HL-60/S4 (cell line): ENCODE measurements around the gene NEMP1.

ENCODE experiments used
- in situ Hi-C: fragments of 300-500 bp; cut with MboI; formaldehyde crosslinking; loops from 2 replicates; pipeline ENCODE4 v1.14.3; 2022; ENCODE audit warnings: low sequenced_read_pairs

The NEMP1 gene

DNA sequence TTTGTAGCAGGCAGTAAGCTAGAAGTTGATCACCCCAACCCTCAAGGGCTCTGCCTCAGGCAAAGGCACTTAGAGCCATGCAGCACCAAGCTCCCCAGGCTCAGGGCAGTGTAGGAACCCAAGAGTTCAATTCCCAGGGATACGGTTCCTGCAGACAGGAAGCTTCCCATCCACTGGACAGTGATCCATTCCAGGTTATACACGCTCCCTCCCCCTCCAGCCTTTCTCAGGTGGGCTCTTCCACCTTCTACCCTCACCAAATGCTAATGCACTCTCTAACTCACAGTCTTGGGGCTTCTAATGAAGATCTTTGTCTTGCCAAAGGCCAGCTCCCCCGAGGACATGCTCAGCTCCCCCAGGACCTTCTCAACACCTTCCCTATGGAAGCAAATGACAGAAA, 41.3 kb downstream of the NEMP1 start:
- in situ Hi-C loops, result no loop called here

DNA sequence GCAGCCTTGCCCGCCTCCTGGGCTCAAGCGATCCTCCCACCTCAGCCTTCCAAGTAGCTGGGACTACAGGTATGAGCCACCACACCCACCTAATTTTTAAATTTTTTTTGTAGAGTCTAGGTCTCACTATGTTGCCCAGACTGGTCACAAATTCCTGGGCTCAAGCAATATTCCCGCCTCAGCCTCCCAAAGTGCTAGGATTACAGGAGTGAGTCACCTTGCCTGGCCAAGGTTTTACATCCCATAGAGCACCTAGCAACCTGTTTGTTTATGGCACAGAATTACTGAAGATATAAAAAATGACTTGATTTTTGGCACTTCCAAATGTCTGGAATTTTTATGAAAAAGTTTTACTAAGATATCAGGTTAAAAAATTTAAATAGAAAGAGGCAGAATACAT, 45.2 kb downstream of the NEMP1 start:
- in situ Hi-C loops, result no loop called here

- in situ Hi-C loops, result no loop called here
These were observed 46.8 kb downstream of the NEMP1 start for GRCh38 chr12:57031789-57032188.

DNA sequence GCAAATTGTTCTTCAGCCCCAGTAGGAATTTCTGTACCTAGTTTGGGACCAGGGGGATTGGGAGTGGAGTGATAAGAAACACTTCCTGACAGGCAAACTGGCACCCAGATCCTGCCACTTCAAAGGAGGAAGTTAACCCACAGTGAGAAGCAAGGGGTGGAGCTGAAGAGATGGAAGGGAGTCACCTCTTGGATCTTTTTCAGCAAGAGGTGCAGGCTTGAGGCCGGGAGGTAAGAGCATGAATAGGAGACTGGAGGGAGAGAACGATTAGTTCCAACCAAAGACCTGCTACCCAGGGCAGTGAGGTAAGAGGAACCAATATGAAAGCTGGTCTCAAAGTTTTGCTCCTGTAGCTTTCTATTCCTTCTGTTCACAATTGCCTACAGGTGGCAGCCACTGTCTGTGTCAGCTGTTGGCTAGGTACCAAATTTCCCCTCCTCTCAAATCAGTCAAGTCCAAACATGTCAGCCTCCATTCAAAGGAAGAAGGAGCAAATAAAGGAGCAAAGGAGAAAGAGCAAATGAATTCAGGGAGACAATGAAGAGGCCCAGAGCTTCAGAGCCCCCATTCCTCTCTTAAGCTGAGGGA, 47.4 kb downstream of the NEMP1 start:
- in situ Hi-C loops, result no loop called here

- in situ Hi-C loops, result no loop called here
These were observed 49.1 kb downstream of the NEMP1 start for GRCh38 chr12:57029457-57029856.

DNA sequence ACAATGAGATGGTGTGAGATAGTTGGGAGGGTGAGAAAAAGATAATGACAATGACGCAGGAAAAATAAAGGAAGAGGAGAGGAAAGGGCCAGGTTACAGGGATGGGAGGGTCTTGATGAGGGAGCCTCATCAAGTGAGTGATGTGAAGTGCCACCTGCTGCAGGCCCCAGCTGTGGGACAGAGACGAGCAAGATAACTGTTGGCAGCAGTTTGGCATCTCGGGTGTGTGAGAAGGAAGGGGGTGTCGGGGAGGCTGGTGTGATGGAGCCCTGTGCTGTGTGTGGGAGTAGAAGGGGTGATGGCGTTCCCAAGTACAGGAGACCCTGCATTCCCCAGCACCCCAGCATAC, 50.8 kb downstream of the NEMP1 start:
- in situ Hi-C loops, result no loop called here

DNA sequence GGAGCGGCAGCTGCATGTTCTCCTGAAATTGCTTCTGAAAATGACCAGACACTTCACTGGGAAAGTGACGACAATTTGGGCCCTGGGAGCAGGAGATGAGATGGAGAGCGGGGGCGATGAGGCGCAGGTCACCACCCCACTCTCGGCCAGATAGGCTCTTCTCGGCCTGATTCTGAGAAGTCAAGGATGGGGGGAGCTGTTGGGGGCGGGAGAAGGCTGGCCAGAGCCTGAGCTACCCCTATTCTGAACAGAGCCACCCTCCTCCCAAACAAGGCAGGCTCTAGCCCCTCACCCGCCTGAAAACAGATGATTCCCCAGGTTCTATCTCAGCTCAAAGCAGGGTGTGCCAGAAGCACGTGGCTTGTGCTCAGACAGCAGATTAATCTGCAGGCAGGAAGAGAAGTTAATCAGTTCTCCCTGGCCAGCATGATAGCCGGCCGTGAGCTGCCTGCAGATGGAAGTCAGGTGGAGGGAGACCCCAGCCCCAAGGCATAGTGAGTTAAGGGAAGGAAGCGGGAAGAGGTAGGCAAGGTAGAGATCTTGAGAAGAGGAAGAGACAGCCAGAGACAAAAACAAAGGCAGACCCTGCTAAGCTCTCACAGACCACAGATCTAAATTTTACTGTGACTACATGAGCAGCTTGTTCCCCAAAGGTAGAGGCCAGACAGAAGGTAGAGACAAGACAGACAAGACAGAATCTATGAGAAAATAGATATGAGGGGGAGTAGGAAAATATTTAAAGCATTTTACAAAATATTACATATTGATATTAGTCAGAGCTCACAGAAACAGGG, 51.4 kb downstream of the NEMP1 start:
- in situ Hi-C loops, result no loop called here

DNA sequence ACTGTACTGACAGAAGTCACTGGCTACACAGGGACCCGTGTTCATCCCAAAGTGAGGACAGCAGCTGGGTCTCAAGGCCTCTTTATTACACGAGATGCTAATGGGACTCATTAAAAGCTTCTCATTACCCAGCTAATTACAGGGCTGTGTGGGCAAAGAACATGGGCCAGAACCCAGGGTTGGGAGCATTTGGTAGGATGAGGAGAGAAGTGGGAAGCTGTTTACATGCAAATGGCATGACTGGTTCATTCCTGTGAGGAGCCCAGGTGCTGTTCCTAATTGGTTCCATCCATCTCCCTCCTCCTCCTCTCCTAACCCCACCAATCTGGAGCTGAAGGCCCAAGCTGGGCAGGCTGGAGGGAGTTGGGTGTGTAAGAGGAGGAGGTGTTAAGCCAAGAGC, 53.4 kb downstream of the NEMP1 start:
- in situ Hi-C loops, result no loop called here

DNA sequence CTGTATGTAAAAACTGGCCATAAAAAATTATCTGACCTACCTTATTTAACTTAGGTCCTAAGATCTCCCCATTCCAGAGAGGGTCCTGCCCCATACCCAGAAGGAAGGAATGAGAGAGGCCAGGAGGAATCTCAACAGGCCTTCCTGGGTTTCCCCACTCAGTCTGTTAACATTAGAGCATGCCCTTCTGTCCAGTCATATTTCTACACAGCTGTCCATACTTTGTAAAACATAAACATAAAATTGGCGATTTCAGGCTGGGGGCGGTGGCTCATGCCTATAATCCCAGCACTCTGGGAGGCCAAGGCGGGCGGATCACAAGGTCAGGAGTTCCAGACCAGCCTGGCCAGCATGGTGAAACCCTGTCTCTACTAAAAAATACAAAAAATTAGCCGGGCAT, 56.3 kb downstream of the NEMP1 start:
- in situ Hi-C loops, result loop anchor here (25.0 kb wide), 1 partner anchor 510 kb away; the partner anchor contains the start of gene RBMS2

DNA sequence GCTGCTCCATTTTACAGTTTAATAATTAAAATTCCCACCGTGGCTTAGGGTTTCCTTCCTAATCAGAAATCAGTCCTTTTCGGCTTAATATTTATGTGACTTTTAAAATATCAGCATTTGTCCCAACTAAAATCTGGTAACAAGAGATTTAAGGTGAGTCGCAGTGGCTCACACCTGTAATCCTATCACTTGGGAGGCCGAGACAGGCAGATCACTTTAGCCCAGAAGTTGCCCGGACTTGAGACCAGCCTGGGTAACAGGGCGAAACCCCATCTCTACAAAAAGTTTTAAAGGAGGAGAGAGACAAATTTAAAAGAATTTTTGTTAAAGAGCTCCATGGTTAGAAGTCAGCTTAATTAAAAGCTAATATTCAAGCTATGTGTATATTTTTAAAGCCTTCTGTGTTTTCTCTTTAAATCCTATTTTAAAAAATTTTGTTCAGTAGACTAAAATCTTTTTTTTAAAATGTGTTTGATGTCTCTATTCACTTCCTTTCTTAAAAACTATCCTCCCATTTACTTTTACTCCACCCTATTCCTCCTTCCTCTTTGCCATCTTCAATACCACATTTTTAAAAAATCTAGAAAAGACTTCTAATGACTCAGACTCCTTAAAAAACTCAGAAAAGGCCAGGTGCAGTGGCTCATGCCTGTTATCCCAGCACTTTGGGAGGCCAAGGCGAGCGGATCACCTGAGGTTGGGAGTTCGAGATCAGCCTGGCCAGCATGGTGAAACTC, 58.4 kb downstream of the NEMP1 start:
- in situ Hi-C loops, result loop anchor here (10.0 to 25.0 kb wide), 2 partner anchors 95 to 508 kb away; partner anchors contain the start of genes RBMS2 and STAT6

DNA sequence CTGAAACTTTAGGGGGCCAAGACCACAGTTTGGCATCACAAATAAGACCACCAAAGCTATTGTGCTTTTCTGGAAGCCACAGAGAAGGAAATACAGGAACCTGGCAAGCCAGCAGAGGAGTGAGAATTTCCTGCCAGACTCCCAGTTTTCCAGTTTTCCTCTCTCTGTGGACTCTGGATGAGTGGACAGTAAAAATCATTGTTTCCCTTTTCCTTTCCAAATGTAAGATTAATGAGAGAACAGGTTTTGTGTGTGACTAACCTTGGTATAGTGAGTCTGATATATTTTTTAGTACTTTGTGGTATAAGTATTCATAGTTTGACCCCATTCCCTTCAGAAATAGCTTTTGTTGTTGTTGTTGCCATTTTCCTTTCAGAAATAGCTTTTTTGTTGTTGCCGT, 59.7 kb downstream of the NEMP1 start:
- in situ Hi-C loops, result loop anchor here (10.0 to 25.0 kb wide), 2 partner anchors 96 to 507 kb away; partner anchors contain the start of genes RBMS2 and STAT6

GRCh38 chr12:57018353-57018752, 60.2 kb downstream of the NEMP1 start:
- in situ Hi-C loops, result loop anchor here (10.0 to 25.0 kb wide), 2 partner anchors 96 to 506 kb away; partner anchors contain the start of genes RBMS2 and STAT6

DNA sequence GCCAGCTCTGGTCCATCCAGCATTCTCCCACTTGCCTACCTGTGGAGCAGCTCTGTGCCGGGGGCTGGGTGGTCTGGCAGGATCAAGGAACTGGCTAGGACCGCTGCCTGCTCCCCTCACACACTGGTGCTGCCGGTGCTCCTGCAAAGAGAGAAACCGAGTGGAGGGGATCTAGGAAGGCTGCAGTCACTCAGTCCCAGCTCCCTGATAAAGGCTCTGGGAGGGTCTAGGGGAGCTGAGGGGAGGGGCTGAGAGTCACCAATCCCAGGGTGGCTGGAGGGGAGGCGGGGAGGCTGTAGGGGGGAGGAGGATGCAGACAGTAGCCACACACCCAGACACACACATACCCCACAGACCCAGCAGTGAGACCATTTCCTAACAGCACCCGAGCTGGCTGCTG, 62.2 kb downstream of the NEMP1 start, which contains the start of gene TAC3:
Gene TAC3, minus strand, starts transcription at position 182 of the 400 bp plus-strand sequence. CDS start 732 bp downstream, outside the sequence.
- in situ Hi-C loops, result loop anchor here (10.0 to 25.0 kb wide), 2 partner anchors 98 to 504 kb away; partner anchors contain the start of genes RBMS2 and STAT6

DNA sequence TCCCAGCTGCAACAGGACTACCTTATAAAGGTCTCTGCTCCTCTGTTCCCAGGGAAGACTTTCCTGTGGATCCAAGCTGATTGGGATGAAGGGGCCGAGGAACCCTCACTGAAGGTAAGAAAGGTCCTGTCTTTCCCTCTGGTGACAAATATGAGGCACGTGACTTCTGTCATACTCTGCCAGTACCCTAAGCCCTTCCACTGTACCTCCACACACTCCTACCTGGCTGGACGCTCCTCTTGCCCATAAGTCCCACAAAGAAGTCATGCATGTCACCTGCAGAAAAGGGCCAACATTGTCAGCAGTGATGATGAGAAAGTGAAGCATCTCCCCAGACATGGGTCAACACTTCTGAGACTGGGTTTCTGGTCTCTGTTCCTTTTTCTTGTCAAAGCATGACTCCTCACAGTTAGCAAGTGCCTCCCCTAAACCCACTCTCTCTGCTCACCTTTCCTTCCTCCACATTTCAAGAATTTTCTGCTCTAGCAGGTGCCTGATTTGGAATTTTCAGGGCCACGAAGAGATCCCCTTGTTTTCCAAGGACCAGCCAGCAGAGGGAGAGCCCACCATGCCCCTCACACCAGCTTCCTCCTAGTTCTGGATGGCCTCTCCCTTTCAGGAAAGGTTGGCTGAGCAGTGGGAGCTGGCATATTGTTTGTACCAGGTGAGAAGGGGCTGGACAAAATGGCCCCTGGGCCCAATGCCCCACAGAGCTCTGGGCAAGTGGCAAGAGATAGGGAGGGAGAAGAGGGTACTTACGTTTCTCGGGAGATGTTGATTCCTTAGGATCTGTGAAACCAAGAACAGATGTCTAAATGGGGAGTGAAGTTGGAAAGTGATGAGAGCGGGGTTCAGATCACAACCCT, 65.8 kb downstream of the NEMP1 start:
- in situ Hi-C loops, result loop anchor here (10.0 to 25.0 kb wide), 2 partner anchors 102 to 501 kb away; partner anchors contain the start of genes RBMS2 and STAT6

DNA sequence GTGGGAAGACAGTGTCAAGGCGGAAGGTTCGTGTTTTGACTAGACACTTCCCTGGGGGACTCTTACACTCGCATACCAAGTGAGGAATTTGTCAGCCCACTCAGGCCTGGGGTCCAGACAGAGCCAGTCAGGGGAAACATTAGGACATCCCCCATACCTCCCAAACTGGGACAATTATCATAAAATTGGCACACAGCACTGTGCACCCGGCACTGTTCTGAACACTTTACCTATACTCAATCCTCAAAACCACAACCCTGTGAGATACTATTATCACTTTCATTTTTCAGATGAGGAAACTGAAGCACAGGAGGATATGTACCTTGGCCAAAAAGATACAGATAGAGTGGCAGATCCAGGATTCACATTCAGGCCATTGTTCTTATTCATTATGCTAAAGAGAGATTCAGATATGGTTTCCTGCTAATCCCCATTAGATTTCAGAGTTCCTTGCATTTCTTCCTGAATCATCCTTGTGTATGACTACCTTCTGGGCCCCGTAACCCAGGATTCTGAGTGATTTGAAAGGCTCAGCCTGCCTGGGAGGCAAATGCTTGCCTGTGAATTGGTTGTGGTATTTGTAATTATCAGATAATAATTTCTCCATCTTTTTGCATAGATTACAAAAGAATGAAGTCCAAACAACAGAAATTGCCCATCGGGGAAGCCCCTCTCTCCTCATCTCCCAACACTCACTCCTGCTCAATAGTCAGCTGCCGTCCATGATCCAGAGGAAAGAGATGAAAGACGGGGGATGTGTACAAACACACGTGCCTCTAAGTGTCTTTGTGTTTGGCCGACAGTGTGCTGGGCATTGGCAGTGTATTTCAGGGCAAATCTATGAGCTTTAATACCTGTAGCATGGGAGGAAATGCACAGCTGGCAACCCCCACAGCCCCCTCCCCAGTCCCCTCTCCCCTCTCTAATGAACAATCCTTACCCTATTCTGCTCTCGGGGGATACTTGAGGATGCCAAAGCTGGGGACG, 66.9 kb downstream of the NEMP1 start:
- in situ Hi-C loops, result loop anchor here (10.0 to 25.0 kb wide), 2 partner anchors 103 to 499 kb away; partner anchors contain the start of genes RBMS2 and STAT6

GRCh38 chr12:57010627-57011247, 67.9 kb downstream of the NEMP1 start:
- in situ Hi-C loops, result loop anchor here (10.0 to 25.0 kb wide), 2 partner anchors 104 to 498 kb away; partner anchors contain the start of genes RBMS2 and STAT6

- in situ Hi-C loops, result loop anchor here (10.0 to 25.0 kb wide), 3 partner anchors 105 to 498 kb away; partner anchors contain the start of genes RBMS2 and STAT6
These were observed 68.5 kb downstream of the NEMP1 start for GRCh38 chr12:57009949-57010626.

DNA sequence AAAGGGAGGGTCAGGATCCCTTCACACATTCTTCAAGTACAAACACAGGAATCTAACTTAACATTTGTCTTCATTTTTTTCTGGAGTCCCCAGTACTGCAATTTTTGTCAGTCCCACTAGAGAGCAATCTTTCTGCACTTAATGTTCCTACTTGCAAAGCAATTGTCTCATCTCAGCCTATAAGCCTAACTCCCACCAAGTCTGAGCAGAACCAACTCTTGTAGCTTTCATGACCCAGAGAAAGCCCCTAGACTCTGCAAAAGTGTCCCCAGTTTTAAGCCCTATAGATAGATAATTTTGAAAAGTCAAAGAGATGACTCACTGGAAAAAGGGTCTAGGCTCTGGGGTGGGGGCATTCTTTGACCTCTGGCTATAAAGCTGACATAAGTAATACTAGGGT, 70.4 kb downstream of the NEMP1 start:
- in situ Hi-C loops, result loop anchor here (10.0 to 25.0 kb wide), 2 partner anchors 167 to 496 kb away; partner anchors contain the start of gene RBMS2
